ENCODE data around the gene AMBP.

The AMBP gene

DNA sequence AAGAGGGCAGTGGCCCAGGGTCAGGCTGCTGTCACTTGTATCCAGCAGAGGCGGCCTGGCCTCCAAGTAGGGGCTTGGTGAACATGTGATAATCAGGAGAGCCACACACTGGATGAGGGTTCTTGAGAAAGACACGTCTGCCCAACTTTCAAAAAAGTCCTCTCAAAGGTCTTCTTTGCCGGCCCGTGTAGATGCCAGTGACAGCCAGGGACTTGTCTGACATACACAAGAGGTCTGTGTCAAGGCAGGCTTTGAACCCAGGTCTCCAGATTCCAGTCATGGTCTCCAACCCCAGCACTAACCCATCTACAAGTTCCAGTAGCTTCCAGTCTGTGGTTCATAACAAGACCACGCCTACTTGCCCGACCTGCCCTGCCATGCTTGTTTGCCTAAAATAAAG is 7.9 kb upstream of the AMBP start:
- TF ChIP-seq FOXP2 (optimal IDR thresholded peaks at IDR 0.05; ENCODE audit: borderline replicate concordance, extremely low read depth, extremely low read length, insufficient read depth) (no peak), POLR2AphosphoS5 (IDR thresholded peaks at IDR 0.05; ENCODE audit: low read depth, low read length) (no peak), TAF1 (IDR thresholded peaks at IDR 0.05; ENCODE audit: borderline replicate concordance, insufficient read depth, low read length) (no peak), SIN3A (IDR thresholded peaks at IDR 0.05; ENCODE audit: borderline replicate concordance, insufficient read depth, low read length) (no peak)
- TF ChIP-seq, protein P1, sequence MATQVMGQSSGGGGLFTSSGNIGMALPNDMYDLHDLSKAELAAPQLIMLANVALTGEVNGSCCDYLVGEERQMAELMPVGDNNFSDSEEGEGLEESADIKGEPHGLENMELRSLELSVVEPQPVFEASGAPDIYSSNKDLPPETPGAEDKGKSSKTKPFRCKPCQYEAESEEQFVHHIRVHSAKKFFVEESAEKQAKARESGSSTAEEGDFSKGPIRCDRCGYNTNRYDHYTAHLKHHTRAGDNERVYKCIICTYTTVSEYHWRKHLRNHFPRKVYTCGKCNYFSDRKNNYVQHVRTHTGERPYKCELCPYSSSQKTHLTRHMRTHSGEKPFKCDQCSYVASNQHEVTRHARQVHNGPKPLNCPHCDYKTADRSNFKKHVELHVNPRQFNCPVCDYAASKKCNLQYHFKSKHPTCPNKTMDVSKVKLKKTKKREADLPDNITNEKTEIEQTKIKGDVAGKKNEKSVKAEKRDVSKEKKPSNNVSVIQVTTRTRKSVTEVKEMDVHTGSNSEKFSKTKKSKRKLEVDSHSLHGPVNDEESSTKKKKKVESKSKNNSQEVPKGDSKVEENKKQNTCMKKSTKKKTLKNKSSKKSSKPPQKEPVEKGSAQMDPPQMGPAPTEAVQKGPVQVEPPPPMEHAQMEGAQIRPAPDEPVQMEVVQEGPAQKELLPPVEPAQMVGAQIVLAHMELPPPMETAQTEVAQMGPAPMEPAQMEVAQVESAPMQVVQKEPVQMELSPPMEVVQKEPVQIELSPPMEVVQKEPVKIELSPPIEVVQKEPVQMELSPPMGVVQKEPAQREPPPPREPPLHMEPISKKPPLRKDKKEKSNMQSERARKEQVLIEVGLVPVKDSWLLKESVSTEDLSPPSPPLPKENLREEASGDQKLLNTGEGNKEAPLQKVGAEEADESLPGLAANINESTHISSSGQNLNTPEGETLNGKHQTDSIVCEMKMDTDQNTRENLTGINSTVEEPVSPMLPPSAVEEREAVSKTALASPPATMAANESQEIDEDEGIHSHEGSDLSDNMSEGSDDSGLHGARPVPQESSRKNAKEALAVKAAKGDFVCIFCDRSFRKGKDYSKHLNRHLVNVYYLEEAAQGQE (IDR thresholded peaks at IDR 0.05; ENCODE audit: insufficient read depth in 1 of 2, low read depth in 2 of 2, low read length in 2 of 2): no peak

DNA sequence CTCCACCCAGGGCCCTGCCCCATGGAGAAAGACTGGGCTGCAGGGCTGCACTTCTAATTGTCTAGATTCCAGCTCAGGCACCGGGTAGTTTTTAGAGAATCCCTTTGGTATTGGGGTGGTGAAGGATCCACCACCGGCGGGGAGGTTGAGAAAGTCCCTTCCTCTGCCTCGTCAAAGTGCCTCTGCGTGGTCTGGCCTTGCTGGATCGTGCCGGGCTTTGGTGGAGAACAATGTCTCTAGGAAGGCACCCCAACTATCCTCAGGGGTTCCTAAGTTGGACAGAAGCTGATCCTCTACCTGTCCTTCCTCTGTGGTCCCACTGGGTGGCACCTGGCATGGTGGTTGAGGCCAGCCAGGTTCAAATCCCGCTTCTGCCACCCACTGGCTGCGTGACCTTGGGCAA is 7.3 kb upstream of the AMBP start:
- no peak for TF ChIP-seq TAF1 (IDR thresholded peaks at IDR 0.05; ENCODE audit: borderline replicate concordance, insufficient read depth, low read length)
- TF ChIP-seq, protein P1 (IDR thresholded peaks at IDR 0.05; ENCODE audit: insufficient read depth in 1 of 2, low read depth in 2 of 2, low read length in 2 of 2): no peak
- no peak for TF ChIP-seq SIN3A (IDR thresholded peaks at IDR 0.05; ENCODE audit: borderline replicate concordance, insufficient read depth, low read length)
- no peak for TF ChIP-seq FOXP2 (optimal IDR thresholded peaks at IDR 0.05; ENCODE audit: borderline replicate concordance, extremely low read depth, extremely low read length, insufficient read depth)
- TF ChIP-seq POLR2AphosphoS5 (IDR thresholded peaks at IDR 0.05; ENCODE audit: low read depth, low read length): no peak

DNA sequence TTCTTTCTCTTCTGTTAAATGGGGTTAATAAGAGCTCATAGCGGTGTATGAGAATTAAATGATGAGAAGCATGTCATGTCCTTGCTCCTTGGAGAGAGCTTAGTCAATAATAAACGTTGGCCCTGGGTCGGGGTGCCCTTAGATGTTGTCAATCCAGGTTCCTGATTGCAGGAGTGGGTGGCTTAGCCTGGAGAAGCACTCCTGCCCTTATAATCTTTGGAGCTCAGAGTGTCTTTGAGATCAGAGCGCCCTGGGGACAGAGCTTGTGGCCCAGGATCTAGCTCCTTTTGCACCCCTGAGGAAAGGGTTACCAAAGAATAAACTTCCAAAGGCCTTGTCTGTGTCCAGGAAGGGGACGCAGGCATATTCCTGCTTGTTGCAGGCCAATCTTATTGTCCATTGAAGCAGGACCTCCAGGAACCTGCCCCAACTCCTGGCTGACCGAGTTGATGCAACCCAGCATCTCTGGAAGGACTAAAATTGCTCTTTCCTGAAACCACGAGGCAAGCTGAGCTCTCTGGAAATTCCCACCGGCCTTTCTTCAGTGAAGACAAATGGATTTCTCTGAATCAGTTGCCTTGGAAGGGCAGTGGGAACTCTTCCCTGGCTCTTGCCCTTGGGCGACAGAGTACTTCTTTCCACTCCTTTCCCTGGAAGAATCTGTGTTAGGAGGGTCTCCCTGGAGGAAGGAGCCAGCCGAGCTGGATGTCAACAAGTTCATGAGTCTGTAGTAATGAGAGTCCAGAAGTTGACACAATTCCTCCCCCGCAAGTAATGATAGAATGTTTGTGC is 6.4 kb upstream of the AMBP start:
- no peak for TF ChIP-seq POLR2AphosphoS5 (IDR thresholded peaks at IDR 0.05; ENCODE audit: low read depth, low read length)
- no peak for TF ChIP-seq SIN3A (IDR thresholded peaks at IDR 0.05; ENCODE audit: borderline replicate concordance, insufficient read depth, low read length)
- TF ChIP-seq FOXP2 (optimal IDR thresholded peaks at IDR 0.05; ENCODE audit: borderline replicate concordance, extremely low read depth, extremely low read length, insufficient read depth): no peak
- TF ChIP-seq, protein P1 (IDR thresholded peaks at IDR 0.05; ENCODE audit: insufficient read depth in 1 of 2, low read depth in 2 of 2, low read length in 2 of 2): no peak
- no peak for TF ChIP-seq TAF1 (IDR thresholded peaks at IDR 0.05; ENCODE audit: borderline replicate concordance, insufficient read depth, low read length)

DNA sequence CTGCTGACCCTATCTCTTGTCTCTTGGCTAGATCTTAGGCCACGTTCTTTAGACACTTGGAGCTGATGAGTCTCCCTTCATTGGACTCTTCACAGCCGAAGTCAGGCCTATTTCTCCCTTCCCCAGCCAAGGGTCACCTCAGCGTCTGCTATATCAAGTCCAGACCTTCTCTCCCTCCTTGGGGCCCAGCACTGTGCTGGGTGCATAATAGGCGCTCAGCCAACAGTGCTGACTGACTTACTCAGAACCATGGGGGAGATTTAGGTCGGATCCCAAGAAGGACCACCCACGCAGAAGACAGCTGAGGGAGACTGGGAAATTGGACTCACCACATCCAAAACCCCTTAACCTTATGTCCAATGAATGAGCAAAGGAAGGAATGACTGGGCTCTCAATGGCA is 5.6 kb upstream of the AMBP start:
- TF ChIP-seq SIN3A (IDR thresholded peaks at IDR 0.05; ENCODE audit: borderline replicate concordance, insufficient read depth, low read length): no peak
- no peak for TF ChIP-seq TAF1 (IDR thresholded peaks at IDR 0.05; ENCODE audit: borderline replicate concordance, insufficient read depth, low read length)
- TF ChIP-seq, protein P1 (IDR thresholded peaks at IDR 0.05; ENCODE audit: insufficient read depth in 1 of 2, low read depth in 2 of 2, low read length in 2 of 2): no peak
- TF ChIP-seq FOXP2 (optimal IDR thresholded peaks at IDR 0.05; ENCODE audit: borderline replicate concordance, extremely low read depth, extremely low read length, insufficient read depth): no peak
- no peak for TF ChIP-seq POLR2AphosphoS5 (IDR thresholded peaks at IDR 0.05; ENCODE audit: low read depth, low read length)

Measured in PFSK-1 (cell line).